Measurements from ENCODE around the gene PCF11.
"Not testable (repeated sequence)": the region's sequence is repeated elsewhere in the genome, so short reads cannot be mapped to it uniquely, and the experiment has no call there.

Gene PCF11

GRCh38 chr11:83156996-83157593 is at the start of gene PCF11:
PCF11 (plus strand) TSS chr11:83157131; CDS start chr11:83157440, 309 bp downstream.
- no peak for DNase-seq (ENCODE audit: low read depth in 3 of 3)

- DNase-seq (ENCODE audit: low read depth in 3 of 3) = no peak
These were observed 44.0 kb upstream of the PCF11 start for GRCh38 chr11:83112886-83113285.

GRCh38 chr11:83115026-83115425 is 41.9 kb upstream of the PCF11 start:
- no peak for DNase-seq (ENCODE audit: low read depth in 3 of 3)

GRCh38 chr11:83115551-83115950 is 41.4 kb upstream of the PCF11 start:
- no peak for DNase-seq (ENCODE audit: low read depth in 3 of 3)

GRCh38 chr11:83116015-83116641 is 40.8 kb upstream of the PCF11 start:
- DNase-seq (ENCODE audit: low read depth in 3 of 3) = no peak

GRCh38 chr11:83118814-83119213 is 38.1 kb upstream of the PCF11 start:
- no peak for DNase-seq (ENCODE audit: low read depth in 3 of 3)

GRCh38 chr11:83119216-83119615 is 37.7 kb upstream of the PCF11 start:
- no peak for DNase-seq (ENCODE audit: low read depth in 3 of 3)

- no peak for DNase-seq (ENCODE audit: low read depth in 3 of 3)
These were observed 36.6 kb upstream of the PCF11 start for GRCh38 chr11:83120327-83120726.

GRCh38 chr11:83122050-83122449 is 34.9 kb upstream of the PCF11 start:
- DNase-seq (ENCODE audit: low read depth in 3 of 3) = no peak

- no peak for DNase-seq (ENCODE audit: low read depth in 3 of 3)
These were observed 34.2 kb upstream of the PCF11 start for GRCh38 chr11:83122766-83123165.

GRCh38 chr11:83124636-83125424 is 32.1 kb upstream of the PCF11 start:
- DNase-seq (ENCODE audit: low read depth in 3 of 3) = no peak

GRCh38 chr11:83125577-83125976 is 31.4 kb upstream of the PCF11 start:
- DNase-seq (ENCODE audit: low read depth in 3 of 3) = no peak

- DNase-seq (ENCODE audit: low read depth in 3 of 3) = no peak
These were observed 29.7 kb upstream of the PCF11 start for GRCh38 chr11:83127310-83127637.

- DNase-seq (ENCODE audit: low read depth in 3 of 3) = no peak
These were observed 24.7 kb upstream of the PCF11 start for GRCh38 chr11:83132191-83132590.

- DNase-seq (ENCODE audit: low read depth in 3 of 3) = not testable (repeated sequence)
These were observed 23.7 kb upstream of the PCF11 start for GRCh38 chr11:83133266-83133665.

- DNase-seq (ENCODE audit: low read depth in 3 of 3) = no peak
These were observed 17.6 kb upstream of the PCF11 start for GRCh38 chr11:83139310-83139709.

- no peak for DNase-seq (ENCODE audit: low read depth in 3 of 3)
These were observed 16.1 kb upstream of the PCF11 start for GRCh38 chr11:83140691-83141455.

- DNase-seq (ENCODE audit: low read depth in 3 of 3) = no peak
These were observed 9.0 kb upstream of the PCF11 start for GRCh38 chr11:83147895-83148294.

- no peak for DNase-seq (ENCODE audit: low read depth in 3 of 3)
These were observed 6.5 kb upstream of the PCF11 start for GRCh38 chr11:83150450-83150849.

GRCh38 chr11:83151274-83151977 is 5.5 kb upstream of the PCF11 start:
- DNase-seq (ENCODE audit: low read depth in 3 of 3) = no peak

GRCh38 chr11:83152264-83152663 is 4.7 kb upstream of the PCF11 start:
- DNase-seq (ENCODE audit: low read depth in 3 of 3) = no peak

- no peak for DNase-seq (ENCODE audit: low read depth in 3 of 3)
These were observed 3.2 kb upstream of the PCF11 start for GRCh38 chr11:83153764-83154163.

Measured in stimulated activated CD4-positive, alpha-beta T cell treated with anti-CD3 and anti-CD28 coated beads, TNF-alpha, amount 100 ng/mL, for 24 hours (primary cell).